SU-DHL-6 (cell line): ENCODE measurements around the gene SHC2.

Experiments used
- H2AFZ ChIP-seq: fragments of 200-600 bp; sonication (generic); 2 replicates; pipeline ENCODE4 v1.6.1; 2014; ENCODE audit warnings: low read depth, mild to moderate bottlenecking, moderate library complexity, mixed read lengths, antibody characterized with exemption, low read length; ENCODE audit not compliant: severe bottlenecking
- H3F3A ChIP-seq: fragments of 200-600 bp; shearing (Covaris generic); 2 replicates; pipeline ENCODE4 v1.6.0; 2016; ENCODE audit warnings: antibody characterized with exemption, mild to moderate bottlenecking; ENCODE audit not compliant: insufficient read depth
- H3K27ac ChIP-seq: fragments of 200-600 bp; sonication (generic); 2 replicates; pipeline ENCODE4 v1.5.1; 2016; ENCODE audit warnings: low read depth, mild to moderate bottlenecking, low read length, moderate library complexity, mixed read lengths
- H3K27me3 ChIP-seq: fragments of 200-600 bp; sonication (generic), shearing (Covaris generic); 2 replicates; pipeline ENCODE4 v1.6.0; 2014; ENCODE audit warnings: mild to moderate bottlenecking, low read length
- H3K36me3 ChIP-seq: fragments of 200-600 bp; sonication (generic); 2 replicates; pipeline ENCODE4 v1.6.1; 2014; ENCODE audit warnings: mild to moderate bottlenecking, low read length, mixed read lengths
- H3K4me2 ChIP-seq: fragments of 300-600, 200-600 bp; shearing (Covaris generic), sonication (generic); 2 replicates; pipeline ENCODE4 v1.6.0; 2014; ENCODE audit warnings: low read length, low read depth, mild to moderate bottlenecking; ENCODE audit not compliant: poor library complexity, severe bottlenecking
- H3K4me3 ChIP-seq: fragments of 200-600 bp; sonication (generic); 2 replicates; pipeline ENCODE4 v1.5.1; 2014; ENCODE audit warnings: antibody characterized with exemption, low read length, mild to moderate bottlenecking, mixed read lengths; ENCODE audit not compliant: insufficient read depth, poor library complexity, severe bottlenecking
- H3K79me2 ChIP-seq: fragments of 200-600 bp; sonication (generic); 2 replicates; pipeline ENCODE4 v1.6.1; 2014; ENCODE audit warnings: mild to moderate bottlenecking, low read length, moderate library complexity; ENCODE audit not compliant: insufficient read depth
- H3K9ac ChIP-seq: fragments of 200-600 bp; sonication (generic); 2 replicates; pipeline ENCODE4 v1.7.0; 2014; ENCODE audit warnings: mild to moderate bottlenecking, low read length
- H3K9me2 ChIP-seq: fragments of 200-600 bp; sonication (generic); replicated peaks from 2 replicates; pipeline ENCODE4 v1.6.1; 2014; ENCODE audit warnings: low read length; ENCODE audit not compliant: insufficient read depth
- H3K9me3 ChIP-seq: fragments of 200-600 bp; sonication (generic); 2 replicates; pipeline ENCODE4 v1.6.1; 2014; ENCODE audit warnings: low read length, mixed read lengths; ENCODE audit not compliant: insufficient read depth
- H4K20me1 ChIP-seq: fragments of 200-600 bp; sonication (generic); 2 replicates; pipeline ENCODE4 v1.6.1; 2014; ENCODE audit warnings: low read depth, mild to moderate bottlenecking, antibody characterized with exemption, low read length, moderate library complexity, mixed read lengths
- EZH2phosphoT487 ChIP-seq: fragments of 200-600 bp; sonication (generic), shearing (Covaris generic); conservative IDR thresholded peaks from 2 replicates; pipeline ENCODE4 v1.6.1; 2018; ENCODE audit warnings: mild to moderate bottlenecking, antibody characterized with exemption, low read length, moderate library complexity, mixed read lengths
- TF ChIP-seq, protein P1 (sequence below): fragments of 200-600 bp; sonication (generic); IDR thresholded peaks from one replicate; pipeline ENCODE4 v1.5.1; 2017; ENCODE audit warnings: antibody characterized with exemption, mild to moderate bottlenecking, low read length, moderate library complexity; ENCODE audit not compliant: insufficient read depth, poor library complexity, severe bottlenecking

Gene SHC2

GRCh38 chr19:496112-496665, 35.4 kb upstream of the SHC2 start, which contains the start of gene MADCAM1:
MADCAM1 (plus strand) TSS chr19:496486; CDS start chr19:496500, 14 bp downstream.
- Histone ChIP-seq H3K79me2 (no peaks in the 10 kb centered on the region), H3K27ac (no peak within 1 kb of the TSS), H3K4me3 (no peak within 1 kb of the TSS), H4K20me1 (no peaks in the 10 kb centered on the region), H3F3A (no peaks in the 10 kb centered on the region), H3K4me2 (no peak within 1 kb of the TSS), H3K36me3 (no peaks in the 10 kb centered on the region), H3K27me3 (no peaks in the 10 kb centered on the region), H3K9ac (no peak within 1 kb of the TSS), H2AFZ (no peak within 1 kb of the TSS), H3K9me2 (no peaks in the 10 kb centered on the region), H3K9me3 (no peaks in the 10 kb centered on the region)
- TF ChIP-seq, protein P1, sequence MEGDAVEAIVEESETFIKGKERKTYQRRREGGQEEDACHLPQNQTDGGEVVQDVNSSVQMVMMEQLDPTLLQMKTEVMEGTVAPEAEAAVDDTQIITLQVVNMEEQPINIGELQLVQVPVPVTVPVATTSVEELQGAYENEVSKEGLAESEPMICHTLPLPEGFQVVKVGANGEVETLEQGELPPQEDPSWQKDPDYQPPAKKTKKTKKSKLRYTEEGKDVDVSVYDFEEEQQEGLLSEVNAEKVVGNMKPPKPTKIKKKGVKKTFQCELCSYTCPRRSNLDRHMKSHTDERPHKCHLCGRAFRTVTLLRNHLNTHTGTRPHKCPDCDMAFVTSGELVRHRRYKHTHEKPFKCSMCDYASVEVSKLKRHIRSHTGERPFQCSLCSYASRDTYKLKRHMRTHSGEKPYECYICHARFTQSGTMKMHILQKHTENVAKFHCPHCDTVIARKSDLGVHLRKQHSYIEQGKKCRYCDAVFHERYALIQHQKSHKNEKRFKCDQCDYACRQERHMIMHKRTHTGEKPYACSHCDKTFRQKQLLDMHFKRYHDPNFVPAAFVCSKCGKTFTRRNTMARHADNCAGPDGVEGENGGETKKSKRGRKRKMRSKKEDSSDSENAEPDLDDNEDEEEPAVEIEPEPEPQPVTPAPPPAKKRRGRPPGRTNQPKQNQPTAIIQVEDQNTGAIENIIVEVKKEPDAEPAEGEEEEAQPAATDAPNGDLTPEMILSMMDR = no peak
- no peak for TF ChIP-seq EZH2phosphoT487

GRCh38 chr19:495402-496111, 34.7 kb upstream of the SHC2 start:
- no peak overlapping the region for H3K9ac ChIP-seq
- no peaks in the 10 kb centered on the region for H3F3A ChIP-seq
- no peak overlapping the region for H3K4me3 ChIP-seq

DNA sequence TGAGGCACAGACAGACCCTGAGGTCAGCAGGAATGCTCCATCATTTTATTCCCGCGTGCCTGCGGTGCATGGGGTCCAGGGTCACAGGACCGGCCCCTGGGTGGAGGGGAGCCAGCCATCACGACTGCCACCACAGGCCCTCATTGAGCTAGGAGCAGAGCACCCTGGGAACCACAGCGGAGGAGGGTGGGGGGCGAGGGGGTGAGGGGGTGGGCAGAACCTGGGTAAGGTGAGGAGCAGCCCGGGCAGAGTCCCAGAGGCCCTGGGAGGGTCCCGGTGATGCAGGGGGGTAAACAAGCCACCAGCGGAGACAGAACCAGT, 34.2 kb upstream of the SHC2 start:
- H3K4me2 ChIP-seq = no peak overlapping the region
- no peak for TF ChIP-seq EZH2phosphoT487
- TF ChIP-seq, protein P1 = no peak
- no peaks in the 10 kb centered on the region for H3K9me2 ChIP-seq
- no peaks in the 10 kb centered on the region for H3K27me3 ChIP-seq
- H3K4me3 ChIP-seq = no peak overlapping the region
- no peaks in the 10 kb centered on the region for H3K9me3 ChIP-seq
- no peaks in the 10 kb centered on the region for H3K36me3 ChIP-seq
- H4K20me1 ChIP-seq = no peaks in the 10 kb centered on the region
- peaks cover 4% of the 10 kb centered on the region for H3F3A ChIP-seq
- no peak overlapping the region for H3K9ac ChIP-seq
- H3K27ac ChIP-seq = no peak overlapping the region
- no peaks in the 10 kb centered on the region for H3K79me2 ChIP-seq
- no peak overlapping the region for H2AFZ ChIP-seq

More at GRCh38 chr19:495402-496111, 34.7 kb upstream of the SHC2 start:
- Histone ChIP-seq H3K79me2 (no peaks in the 10 kb centered on the region), H3K4me2 (no peak overlapping the region), H3K27me3 (no peaks in the 10 kb centered on the region), H3K9me2 (no peaks in the 10 kb centered on the region), H3K27ac (no peak overlapping the region), H3K9me3 (no peaks in the 10 kb centered on the region), H2AFZ (no peak overlapping the region), H4K20me1 (no peaks in the 10 kb centered on the region), H3K36me3 (no peaks in the 10 kb centered on the region)
- TF ChIP-seq EZH2phosphoT487 = no peak
- TF ChIP-seq, protein P1 = peak; percentile 65
